ENCODE data around the gene IFI27L1. TPM values are rescaled to one million over a fixed set of nuclear protein-coding genes. Genes with fewer than 3 reads are reported as not detected.

Gene IFI27L1
- total RNA-seq, 3 donors from 2014 or later, result 6.6 to 14.5 (median 10.6) TPM

GRCh38 chr14:94139421-94139820 lies 58.3 kb downstream of the IFI27L1 start:
- intact Hi-C loops (cut with DNase I; ENCODE audit: low total_unique reads), result no loop called here
- H3K36me3 ChIP-seq, result no peaks in the 10 kb centered on the region

GRCh38 chr14:94142247-94142646 lies 61.1 kb downstream of the IFI27L1 start:
- Histone ChIP-seq H3K36me3 (no peaks in the 10 kb centered on the region), H3K9me3 (no peaks in the 10 kb centered on the region), H3K4me3 (no peak overlapping the region), H3K27me3 (no peaks in the 10 kb centered on the region), H3K4me1 (no peaks in the 10 kb centered on the region), H3K27ac (no peak overlapping the region)
- TF ChIP-seq POLR2A (IDR thresholded peaks at IDR 0.05), result no peak
- intact Hi-C loops (cut with DNase I; ENCODE audit: low total_unique reads), result no loop called here
- DNase-seq (ENCODE audit: low spot score in 2 of 2), result no peak

More at GRCh38 chr14:94139421-94139820, 58.3 kb downstream of the IFI27L1 start:
- TF ChIP-seq CTCF (IDR thresholded peaks at IDR 0.05), result no peak
- TF ChIP-seq POLR2A (IDR thresholded peaks at IDR 0.05), result no peak
- TF ChIP-seq POLR2AphosphoS5 (IDR thresholded peaks at IDR 0.05), result no peak
- H3K4me3 ChIP-seq, result no peak overlapping the region
- no peak overlapping the region for H3K27ac ChIP-seq
- peaks cover 0 to 5% of the 10 kb centered on the region in 2 donors for H3K9me3 ChIP-seq
- no peak for DNase-seq (ENCODE audit: low spot score in 2 of 2)
- no peaks in the 10 kb centered on the region for H3K4me1 ChIP-seq
- no peaks in the 10 kb centered on the region for H3K27me3 ChIP-seq

- DNase-seq (ENCODE audit: low spot score in 2 of 2), result no peak
- Histone ChIP-seq H3K27me3 (no peaks in the 10 kb centered on the region), H3K36me3 (no peaks in the 10 kb centered on the region), H3K9me3 (no peaks in the 10 kb centered on the region), H3K4me3 (no peak overlapping the region), H3K4me1 (no peaks in the 10 kb centered on the region), H3K27ac (no peak overlapping the region)
- TF ChIP-seq POLR2AphosphoS5 (IDR thresholded peaks at IDR 0.05) (no peak), POLR2A (IDR thresholded peaks at IDR 0.05) (no peak), CTCF (IDR thresholded peaks at IDR 0.05) (no peak)
- intact Hi-C loops (cut with DNase I; ENCODE audit: low total_unique reads), result no loop called here
These were observed 61.7 kb downstream of the IFI27L1 start for GRCh38 chr14:94142836-94143235.

- no peak for TF ChIP-seq CTCF (IDR thresholded peaks at IDR 0.05)
- no peak for TF ChIP-seq POLR2A (IDR thresholded peaks at IDR 0.05)
- no peak for TF ChIP-seq POLR2AphosphoS5 (IDR thresholded peaks at IDR 0.05)
- no peak overlapping the region for H3K4me3 ChIP-seq
- no peaks in the 10 kb centered on the region for H3K9me3 ChIP-seq
- intact Hi-C loops (cut with DNase I; ENCODE audit: low total_unique reads), result no loop called here
- H3K27ac ChIP-seq, result no peak overlapping the region
- H3K36me3 ChIP-seq, result no peaks in the 10 kb centered on the region
- no peak for DNase-seq (ENCODE audit: low spot score in 2 of 2)
- no peaks in the 10 kb centered on the region for H3K27me3 ChIP-seq
- H3K4me1 ChIP-seq, result no peaks in the 10 kb centered on the region
These were observed 62.1 kb downstream of the IFI27L1 start for GRCh38 chr14:94143239-94143638.

- no peaks in the 10 kb centered on the region for H3K4me1 ChIP-seq
- intact Hi-C loops (cut with DNase I; ENCODE audit: low total_unique reads), result no loop called here
- TF ChIP-seq POLR2A (IDR thresholded peaks at IDR 0.05), result no peak
- TF ChIP-seq POLR2AphosphoS5 (IDR thresholded peaks at IDR 0.05), result no peak
- no peak for TF ChIP-seq CTCF (IDR thresholded peaks at IDR 0.05)
These were observed 62.6 kb downstream of the IFI27L1 start for GRCh38 chr14:94143711-94144110.

GRCh38 chr14:94144765-94145164 lies 63.7 kb downstream of the IFI27L1 start:
- TF ChIP-seq CTCF (IDR thresholded peaks at IDR 0.05) (no peak), POLR2AphosphoS5 (IDR thresholded peaks at IDR 0.05) (no peak)
- no peaks in the 10 kb centered on the region for H3K4me1 ChIP-seq
- no peaks in the 10 kb centered on the region for H3K9me3 ChIP-seq
- no peak overlapping the region for H3K4me3 ChIP-seq
- no peaks in the 10 kb centered on the region for H3K36me3 ChIP-seq
- no peak overlapping the region for H3K27ac ChIP-seq
- no peaks in the 10 kb centered on the region for H3K27me3 ChIP-seq
- no peak for DNase-seq (ENCODE audit: low spot score in 2 of 2)
- intact Hi-C loops (cut with DNase I; ENCODE audit: low total_unique reads), result loop anchor here (5.0 kb wide), 1 partner anchor 63 kb away; no protein-coding TSS in a partner anchor

More at GRCh38 chr14:94143711-94144110, 62.6 kb downstream of the IFI27L1 start:
- Histone ChIP-seq H3K27me3 (no peaks in the 10 kb centered on the region), H3K36me3 (no peaks in the 10 kb centered on the region), H3K4me3 (no peak overlapping the region), H3K27ac (no peak overlapping the region), H3K9me3 (no peaks in the 10 kb centered on the region)
- no peak for DNase-seq (ENCODE audit: low spot score in 2 of 2)

Data from breast epithelium (tissue), 4 donors.